HG02642 (cell line): ENCODE measurements around the gene OR5M11.
"Not testable (repeated sequence)": the region's sequence is repeated elsewhere in the genome, so short reads cannot be mapped to it uniquely, and the experiment has no call there.

Experiments used
- ATAC-seq: cut with Tn5 transposase; IDR thresholded peaks from one replicate; pipeline ENCODE4 v1.9.1; 2021; ENCODE audit warnings: mild to moderate bottlenecking; ENCODE audit not compliant: unreplicated experiment, poor library complexity

Gene OR5M11

DNA sequence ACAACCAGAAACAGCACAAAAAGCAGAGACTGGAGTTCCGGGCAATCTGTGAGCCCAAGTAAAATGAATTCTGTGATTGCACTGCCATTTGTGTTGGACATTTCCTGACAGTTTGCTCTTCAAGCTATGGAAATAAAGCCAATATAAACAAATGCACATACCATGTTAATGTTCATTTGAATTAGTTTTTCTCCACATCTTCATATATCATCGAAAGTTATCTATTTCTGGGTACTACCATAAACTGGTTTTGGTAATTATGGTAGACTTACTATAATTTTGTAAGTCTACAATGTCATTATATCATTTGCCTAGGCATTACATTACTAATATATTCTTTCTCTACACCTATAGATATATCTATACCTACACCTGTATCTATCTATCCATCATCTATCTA, at the start of gene OR5M11:
Gene OR5M11 (minus strand): TSS at position 101 of the 400 bp plus-strand sequence. CDS start 0 bp downstream, at position 101.
- no peak for ATAC-seq

DNA sequence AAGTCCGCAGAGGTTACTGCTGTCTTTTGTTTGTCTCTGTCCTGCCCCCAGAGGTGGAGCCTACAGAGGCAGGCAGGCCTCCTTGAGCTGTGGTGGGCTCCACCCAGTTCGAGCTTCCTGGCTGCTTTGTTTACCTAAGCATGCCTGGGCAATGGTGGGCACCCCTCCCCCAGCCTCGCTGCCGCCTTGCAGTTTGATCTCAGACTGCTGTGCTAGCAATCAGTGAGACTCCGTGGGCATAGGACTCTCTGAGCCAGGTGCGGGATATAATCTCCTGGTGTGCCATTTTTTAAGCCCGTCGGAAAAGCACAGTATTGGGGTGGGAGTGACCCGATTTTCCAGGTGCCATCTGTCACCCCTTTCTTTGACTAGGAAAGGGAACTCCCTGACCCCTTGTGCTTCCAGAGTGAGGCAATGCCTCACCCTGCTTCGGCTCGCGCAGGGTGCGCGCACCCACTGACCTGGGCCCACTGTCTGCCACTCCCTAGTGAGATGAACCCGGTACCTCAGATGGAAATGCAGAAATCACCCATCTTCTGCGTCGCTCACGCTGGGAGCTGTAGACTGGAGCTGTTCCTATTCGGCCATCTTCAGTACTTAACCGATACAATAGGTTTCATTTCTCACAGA, 49.1 kb upstream of the OR5M11 start:
- ATAC-seq: not testable (repeated sequence)

DNA sequence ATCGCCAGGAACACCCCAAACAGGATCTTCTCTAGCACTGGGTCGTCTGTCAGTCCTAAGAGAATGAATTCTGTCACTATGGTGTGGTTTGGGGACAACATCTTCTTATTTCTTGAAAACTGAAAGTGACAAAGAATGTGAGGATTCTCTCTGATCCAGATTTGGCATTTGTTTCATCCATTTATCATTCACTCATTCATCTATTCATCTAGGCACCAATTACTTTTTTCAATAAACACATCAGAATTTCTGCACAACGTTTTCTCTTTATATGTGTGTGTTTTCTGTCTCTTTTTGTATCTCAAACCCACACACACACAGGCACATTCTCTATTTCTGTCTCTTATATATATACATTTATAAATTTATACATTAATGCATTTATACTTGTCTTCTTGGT, 34.6 kb upstream of the OR5M11 start, which contains the start of gene OR5M10:
Gene OR5M10 (minus strand): TSS at position 101 of the 400 bp plus-strand sequence. CDS start 0 bp downstream, at position 101.
- no peak for ATAC-seq

DNA sequence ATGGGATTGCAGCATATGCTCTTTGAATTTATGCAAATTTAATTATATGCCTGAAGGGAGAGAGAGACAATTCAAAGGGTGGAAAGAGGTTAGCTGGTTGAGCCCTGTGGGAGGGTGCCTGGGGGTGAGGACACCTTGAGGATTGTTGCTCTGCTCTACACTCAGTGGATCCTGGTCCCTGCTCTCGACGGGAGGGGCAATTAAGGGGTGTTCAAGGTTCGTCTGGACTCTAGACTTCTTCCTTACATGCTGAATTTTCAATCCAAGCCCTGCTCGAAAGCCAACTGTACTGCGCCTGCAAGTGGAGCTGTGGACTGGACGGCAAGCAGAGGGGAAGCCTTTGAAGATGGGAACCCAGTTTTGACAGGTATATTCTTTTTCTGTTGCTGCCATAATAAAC, 15.5 kb upstream of the OR5M11 start:
- no peak for ATAC-seq

DNA sequence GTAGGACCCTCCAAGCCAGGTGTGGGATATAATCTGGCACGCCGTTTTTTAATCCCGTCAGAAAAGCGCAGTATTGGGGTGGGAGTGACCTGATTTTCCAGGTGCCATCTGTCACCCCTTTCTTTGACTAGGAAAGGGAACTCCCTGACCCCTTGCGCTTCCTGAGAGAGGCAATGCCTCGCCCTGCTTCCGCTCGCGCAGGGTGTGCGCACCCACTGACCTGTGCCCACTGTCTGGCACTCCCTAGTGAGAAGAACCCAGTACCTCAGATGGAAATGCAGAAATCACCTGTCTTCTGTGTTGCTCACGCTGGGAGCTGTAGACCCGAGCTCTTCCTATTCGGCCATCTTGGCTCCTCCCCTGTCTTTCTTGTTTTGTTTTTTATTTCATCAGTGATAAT, 11.6 kb upstream of the OR5M11 start:
- not testable (repeated sequence) for ATAC-seq

DNA sequence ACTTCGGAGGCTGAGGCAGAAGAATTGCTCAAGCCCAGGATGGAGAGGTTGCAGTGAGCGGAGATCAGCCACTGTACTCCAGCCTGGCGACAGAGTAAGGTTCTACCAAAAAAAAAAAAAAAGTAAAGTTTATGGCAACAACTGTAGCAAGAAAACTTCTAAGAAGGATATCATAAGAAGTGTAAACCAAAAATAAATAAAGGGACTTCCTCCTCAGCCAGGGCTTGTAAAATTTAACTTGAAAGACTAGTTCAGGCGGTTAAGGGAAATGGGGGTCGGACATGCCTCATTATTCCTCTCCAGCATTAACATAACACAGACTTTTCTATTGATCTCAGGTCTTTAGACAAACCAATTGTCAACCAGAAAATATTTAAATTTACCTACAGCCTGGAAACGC, 2.5 kb upstream of the OR5M11 start:
- no peak for ATAC-seq

DNA sequence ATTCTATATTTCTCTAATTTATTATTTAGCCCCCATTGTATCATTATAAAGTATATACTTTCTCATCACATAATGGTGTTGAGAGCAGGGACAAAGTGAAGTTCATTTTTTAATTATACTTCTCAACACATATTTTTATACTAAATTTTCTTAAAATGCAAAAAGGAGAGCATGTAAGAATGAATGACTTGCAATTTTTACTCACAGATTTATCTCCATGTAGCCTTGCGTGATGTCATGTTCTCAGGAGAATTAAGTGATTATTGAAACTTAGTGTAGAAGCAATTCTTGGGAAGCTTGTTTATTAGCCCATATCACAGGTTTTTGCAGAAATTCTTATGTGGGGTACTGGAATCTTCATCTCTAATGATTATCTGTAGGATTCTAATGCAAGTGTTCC, 682 bp upstream of the OR5M11 start:
- ATAC-seq: no peak

DNA sequence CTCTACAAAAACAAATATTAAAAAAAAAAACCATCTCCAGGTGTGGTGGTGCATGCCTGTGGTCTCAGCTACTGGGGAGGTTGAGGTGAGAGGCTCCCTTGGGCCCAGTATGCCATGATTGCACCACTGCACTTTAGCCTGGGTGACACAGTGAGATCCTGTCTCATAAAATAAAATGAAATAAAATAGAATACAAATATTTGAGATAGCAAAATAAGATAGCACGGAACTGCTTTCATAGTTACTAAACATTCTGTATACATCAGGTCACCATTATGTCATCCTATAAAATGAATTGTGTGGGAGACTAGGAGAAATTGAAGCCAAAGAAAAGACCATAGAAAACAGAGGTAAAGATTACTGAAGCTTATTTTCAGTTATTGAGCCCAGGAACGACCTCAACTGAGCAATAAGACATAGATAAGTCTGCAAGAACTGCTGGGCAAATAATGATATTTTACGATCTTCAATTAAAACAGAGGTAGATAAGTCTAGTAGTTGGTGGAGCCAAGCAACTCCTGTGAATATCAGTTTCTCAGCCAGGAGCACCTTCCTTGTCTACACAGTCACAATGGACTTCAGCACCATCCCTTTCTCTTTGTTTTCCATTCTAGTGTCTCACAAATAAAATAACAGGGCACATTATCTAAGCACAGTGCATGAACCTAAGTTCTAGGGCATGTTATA, 9.9 kb downstream of the OR5M11 start:
- no peak for ATAC-seq

DNA sequence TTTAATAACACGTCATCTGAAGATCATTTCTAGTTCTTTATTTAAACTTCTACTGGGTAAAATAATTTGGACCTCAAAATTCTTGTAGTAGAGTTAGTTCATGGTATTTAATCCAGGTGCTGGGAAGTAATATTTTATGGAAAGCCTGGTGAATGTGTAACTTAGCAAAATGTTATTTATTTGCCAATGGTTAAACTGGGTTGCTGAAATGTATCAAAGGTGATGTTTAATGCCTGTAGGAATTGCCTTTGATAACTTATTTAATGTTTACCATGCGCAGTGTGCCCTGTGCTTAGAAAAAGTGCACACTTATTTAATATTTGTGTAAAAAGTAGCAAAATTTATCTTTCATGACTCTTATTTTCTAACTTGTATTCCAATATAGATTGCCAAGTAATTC, 11.2 kb downstream of the OR5M11 start:
- ATAC-seq: no peak

DNA sequence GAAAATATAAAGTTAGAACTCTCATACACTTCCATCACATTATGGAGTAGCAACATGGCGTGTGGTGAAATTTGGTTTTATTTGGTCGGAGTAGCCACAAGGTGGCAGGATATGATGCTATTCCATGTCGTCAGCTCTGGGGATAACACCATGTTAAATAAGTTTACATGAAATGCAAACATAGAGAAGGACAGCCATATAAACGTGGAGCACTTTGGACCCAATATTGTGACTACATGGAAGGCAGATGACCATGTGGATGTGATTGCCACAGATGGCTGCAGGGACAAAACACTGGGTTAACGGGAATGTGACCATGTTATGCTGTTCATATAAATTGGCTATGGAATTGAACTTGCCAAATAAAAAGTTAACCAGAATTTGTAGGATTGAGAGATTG, 21.0 kb downstream of the OR5M11 start:
- ATAC-seq: no peak

DNA sequence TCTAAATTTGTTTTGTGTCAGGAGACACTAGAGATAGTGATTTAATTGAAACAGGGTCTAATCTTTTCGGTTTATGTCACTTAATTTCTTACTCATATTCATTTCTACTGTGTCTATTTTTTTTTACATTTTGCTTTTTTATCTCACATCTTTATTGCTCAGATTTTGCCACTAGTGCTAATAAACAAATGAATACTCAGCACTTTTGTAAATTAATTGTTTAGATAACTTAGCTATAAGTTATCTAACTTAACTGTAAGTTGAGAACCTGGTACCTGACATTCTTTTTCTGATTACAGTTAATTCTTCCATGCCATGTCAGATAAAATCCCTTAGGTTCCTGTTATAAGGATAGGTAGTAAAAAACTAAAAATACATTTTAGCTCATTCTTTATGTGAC, 29.8 kb downstream of the OR5M11 start:
- no peak for ATAC-seq

DNA sequence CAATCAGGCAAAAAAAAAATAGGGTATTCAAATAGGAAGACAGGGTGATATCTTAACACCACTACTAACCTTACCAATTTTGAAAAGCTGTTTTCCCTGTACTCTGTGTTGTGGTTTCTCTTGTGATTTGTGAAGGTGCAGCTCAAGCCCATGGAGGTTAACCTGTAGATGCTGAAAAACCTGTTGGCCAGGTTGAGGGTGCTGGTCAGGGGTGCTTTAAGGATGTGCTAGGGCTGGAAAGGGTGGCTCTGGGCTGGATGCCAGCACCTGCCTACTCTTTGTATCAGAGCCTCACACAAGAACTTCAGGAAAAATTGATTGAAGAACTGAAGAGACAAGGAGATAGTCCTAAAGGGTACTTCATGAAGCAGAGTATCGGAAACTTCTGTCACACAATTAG, 33.6 kb downstream of the OR5M11 start:
- ATAC-seq: no peak

DNA sequence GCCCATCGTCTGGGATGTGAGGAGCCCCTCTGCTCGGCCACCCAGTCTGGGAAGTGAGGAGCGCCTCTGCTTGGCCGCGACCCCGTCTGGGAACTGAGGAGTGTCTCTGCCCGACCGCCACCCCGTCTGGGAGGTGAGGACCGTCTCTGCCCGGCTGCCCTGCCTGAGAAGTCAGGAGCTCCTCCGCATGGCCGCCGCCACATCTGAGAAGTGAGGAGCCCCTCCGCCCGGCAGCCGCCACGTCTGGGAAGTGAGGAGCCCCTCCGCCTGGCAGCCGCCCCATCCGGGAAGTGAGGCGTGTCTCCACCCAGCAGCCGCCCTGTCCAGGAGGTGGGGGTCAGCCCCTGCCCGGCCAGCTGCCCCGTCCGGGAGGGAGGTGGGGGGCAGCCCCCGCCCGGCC, 46.0 kb downstream of the OR5M11 start:
- ATAC-seq: no peak

DNA sequence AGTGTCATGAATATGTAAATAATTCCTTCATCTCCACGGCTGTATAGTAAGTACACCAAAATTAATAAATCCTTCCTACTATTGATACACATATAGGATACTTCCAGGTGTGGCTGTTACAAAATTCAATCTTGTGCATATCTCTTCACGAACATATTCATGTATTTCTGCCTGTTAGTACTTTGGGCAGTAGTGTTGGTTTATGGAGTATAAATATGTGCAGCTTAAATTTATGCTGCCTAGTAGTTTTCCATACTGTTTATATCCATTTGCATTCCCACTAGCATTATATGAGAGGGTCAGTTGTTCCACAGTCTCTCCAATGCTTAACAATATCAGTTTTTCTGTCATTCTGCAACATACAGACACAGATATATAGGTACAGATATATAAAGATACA, 47.9 kb downstream of the OR5M11 start:
- ATAC-seq: no peak
